ENCODE results near the gene NOVA1. TPM values are rescaled to one million over a fixed set of nuclear protein-coding genes. Genes with fewer than 3 reads are reported as not detected.

Gene NOVA1
- total and polyA plus RNA-seq, 2 of the 13 experiments (the other 11 are each of a cell fraction or from before 2014, with no cell fraction given) = 0.13 TPM

DNA sequence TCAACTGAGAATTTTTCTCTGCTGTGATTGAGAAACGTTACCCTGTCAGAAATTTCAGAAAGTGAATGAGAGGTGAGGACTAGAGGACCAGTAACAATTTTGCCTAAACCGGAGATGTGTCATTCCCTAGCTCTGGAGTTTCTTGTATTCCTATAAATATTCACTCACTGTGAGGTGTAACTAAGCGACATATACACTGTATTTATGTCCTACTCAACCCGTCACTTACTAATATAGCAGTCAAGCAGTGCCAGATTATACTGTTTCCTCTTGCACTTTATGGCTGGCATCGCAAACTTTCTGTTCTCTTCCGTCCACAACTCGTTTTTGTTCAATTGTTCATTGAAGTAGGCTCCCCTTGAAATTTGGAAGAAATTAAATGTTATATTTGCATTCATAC lies 192.9 kb downstream of the NOVA1 start (continued):
- no peak for TF ChIP-seq NFKB2 (CRISPR knock-in tag; IDR thresholded peaks at IDR 0.05; ENCODE audit: borderline replicate concordance)
- TF ChIP-seq, protein P1, sequence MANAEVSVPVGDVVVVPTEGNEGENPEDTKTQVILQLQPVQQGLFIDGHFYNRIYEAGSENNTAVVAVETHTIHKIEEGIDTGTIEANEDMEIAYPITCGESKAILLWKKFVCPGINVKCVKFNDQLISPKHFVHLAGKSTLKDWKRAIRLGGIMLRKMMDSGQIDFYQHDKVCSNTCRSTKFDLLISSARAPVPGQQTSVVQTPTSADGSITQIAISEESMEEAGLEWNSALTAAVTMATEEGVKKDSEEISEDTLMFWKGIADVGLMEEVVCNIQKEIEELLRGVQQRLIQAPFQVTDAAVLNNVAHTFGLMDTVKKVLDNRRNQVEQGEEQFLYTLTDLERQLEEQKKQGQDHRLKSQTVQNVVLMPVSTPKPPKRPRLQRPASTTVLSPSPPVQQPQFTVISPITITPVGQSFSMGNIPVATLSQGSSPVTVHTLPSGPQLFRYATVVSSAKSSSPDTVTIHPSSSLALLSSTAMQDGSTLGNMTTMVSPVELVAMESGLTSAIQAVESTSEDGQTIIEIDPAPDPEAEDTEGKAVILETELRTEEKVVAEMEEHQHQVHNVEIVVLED (CRISPR knock-in tag; IDR thresholded peaks at IDR 0.05; ENCODE audit: borderline replicate concordance) = no peak
- TF ChIP-seq, protein P2, sequence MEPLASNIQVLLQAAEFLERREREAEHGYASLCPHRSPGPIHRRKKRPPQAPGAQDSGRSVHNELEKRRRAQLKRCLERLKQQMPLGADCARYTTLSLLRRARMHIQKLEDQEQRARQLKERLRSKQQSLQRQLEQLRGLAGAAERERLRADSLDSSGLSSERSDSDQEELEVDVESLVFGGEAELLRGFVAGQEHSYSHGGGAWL (CRISPR knock-in tag; IDR thresholded peaks at IDR 0.05) = no peak
- TF ChIP-seq SOX6 (IDR thresholded peaks at IDR 0.05) = no peak
- no peak for TF ChIP-seq SOX6 (CRISPR knock-in tag; IDR thresholded peaks at IDR 0.05)

DNA sequence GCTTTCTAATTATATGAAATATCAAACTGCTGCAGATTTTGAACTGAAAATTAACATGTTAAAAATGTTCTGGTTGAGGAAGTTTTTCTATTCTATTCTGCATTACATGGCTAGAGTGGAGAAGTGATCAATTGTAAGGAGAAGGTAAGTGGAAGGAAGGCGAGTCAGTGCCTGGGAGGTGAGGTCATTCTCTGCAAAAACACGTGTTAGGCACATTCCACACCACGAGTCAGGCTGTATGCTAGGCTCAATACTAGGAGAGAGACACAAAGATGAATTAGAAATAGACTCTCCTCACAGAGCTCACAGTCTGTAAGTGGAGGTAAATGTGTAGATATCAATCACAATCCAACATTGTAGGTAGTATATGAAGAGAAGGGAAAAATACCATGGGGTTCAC lies 194.1 kb downstream of the NOVA1 start:
- in situ Hi-C loops (cut with HindIII; ENCODE audit: extremely low pct_ligation_motif_present, low pct_unique_long_range_greater_than_20kb) = no loop called here
- H3K4me1 ChIP-seq (ENCODE audit: insufficient read depth, low read length) = no peaks in the 10 kb centered on the region
- no peak overlapping the region for H3K4me3 ChIP-seq (replicated peaks in 1 of 3; ENCODE audit: insufficient read depth in 1 of 3, low read depth in 2 of 3, low read length in 3 of 3)
- H3K9me3 ChIP-seq (ENCODE audit: low read length) = peaks cover 98% of the 10 kb centered on the region
- H3K79me2 ChIP-seq (ENCODE audit: insufficient read depth, low read length) = no peaks in the 10 kb centered on the region
- no peak overlapping the region for H3K4me2 ChIP-seq (ENCODE audit: low read depth, low read length)
- no peak for DNase-seq (ENCODE audit: low spot score)
- POLR2A ChIA-PET = no interaction called here
- H3K27me3 ChIP-seq (ENCODE audit: control insufficient read depth in 1 of 2, insufficient read depth in 2 of 2, low read length in 2 of 2) = no peaks in the 10 kb centered on the region
- no peak overlapping the region for H2AFZ ChIP-seq (ENCODE audit: low read length)
- no peaks in the 10 kb centered on the region for H4K20me1 ChIP-seq (ENCODE audit: insufficient read depth, low read length)
- no peak for ATAC-seq
- H3K36me3 ChIP-seq (replicated peaks in 1 of 2; ENCODE audit: control insufficient read depth in 1 of 2, insufficient read depth in 2 of 2, low read length in 2 of 2) = no peaks in the 10 kb centered on the region
- no TSS peak for BruUV-seq (replicated peaks)
- CTCF ChIA-PET (ENCODE audit: low intra/inter-chr PET ratio, low total read pairs) = no interaction called here
- intact Hi-C loops (cut with micrococcal nuclease; ENCODE audit: unreplicated experiment) = no loop called here
- no peak overlapping the region for H3K9ac ChIP-seq (ENCODE audit: insufficient read depth, low read depth, low read length)
- WGBS (ENCODE audit: low lambda C conversion rate) = 0% methylated on average over 3 of the region's 3 CpGs
- no peak for FAIRE-seq
- TF ChIP-seq ZMYM2 (CRISPR knock-in tag; IDR thresholded peaks at IDR 0.05) = no peak
- TF ChIP-seq, protein P3, sequence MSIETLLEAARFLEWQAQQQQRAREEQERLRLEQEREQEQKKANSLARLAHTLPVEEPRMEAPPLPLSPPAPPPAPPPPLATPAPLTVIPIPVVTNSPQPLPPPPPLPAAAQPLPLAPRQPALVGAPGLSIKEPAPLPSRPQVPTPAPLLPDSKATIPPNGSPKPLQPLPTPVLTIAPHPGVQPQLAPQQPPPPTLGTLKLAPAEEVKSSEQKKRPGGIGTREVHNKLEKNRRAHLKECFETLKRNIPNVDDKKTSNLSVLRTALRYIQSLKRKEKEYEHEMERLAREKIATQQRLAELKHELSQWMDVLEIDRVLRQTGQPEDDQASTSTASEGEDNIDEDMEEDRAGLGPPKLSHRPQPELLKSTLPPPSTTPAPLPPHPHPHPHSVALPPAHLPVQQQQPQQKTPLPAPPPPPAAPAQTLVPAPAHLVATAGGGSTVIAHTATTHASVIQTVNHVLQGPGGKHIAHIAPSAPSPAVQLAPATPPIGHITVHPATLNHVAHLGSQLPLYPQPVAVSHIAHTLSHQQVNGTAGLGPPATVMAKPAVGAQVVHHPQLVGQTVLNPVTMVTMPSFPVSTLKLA (IDR thresholded peaks at IDR 0.05) = peak; percentile 69
- H3K27ac ChIP-seq (ENCODE audit: extremely low read length, insufficient read depth, low read length) = no peak overlapping the region
